GM18873 (cell line): ENCODE data around the gene HMCN2.

ENCODE experiments used
- ATAC-seq: cut with Tn5 transposase; IDR thresholded peaks from one replicate; pipeline ENCODE4 v1.9.1; 2021; ENCODE audit warnings: mild to moderate bottlenecking, moderate library complexity, moderate number of reproducible peaks; ENCODE audit not compliant: unreplicated experiment, low FRiP score

HMCN2 gene

GRCh38 chr9:130288926-130289690 lies 23.5 kb downstream of the HMCN2 start:
- no peak for ATAC-seq

GRCh38 chr9:130289711-130290241 lies 24.2 kb downstream of the HMCN2 start:
- no peak for ATAC-seq

- ATAC-seq: no peak
Observed at GRCh38 chr9:130290291-130291181, 25.0 kb downstream of the HMCN2 start.

GRCh38 chr9:130291474-130291873 lies 25.9 kb downstream of the HMCN2 start:
- ATAC-seq: no peak

GRCh38 chr9:130292106-130292505 lies 26.5 kb downstream of the HMCN2 start:
- no peak for ATAC-seq

- no peak for ATAC-seq
Observed at GRCh38 chr9:130294664-130295063, 29.1 kb downstream of the HMCN2 start.

- no peak for ATAC-seq
Observed at GRCh38 chr9:130295431-130295830, 29.9 kb downstream of the HMCN2 start.

GRCh38 chr9:130295945-130296782 lies 30.6 kb downstream of the HMCN2 start:
- ATAC-seq: no peak

GRCh38 chr9:130296783-130297055 lies 31.2 kb downstream of the HMCN2 start:
- ATAC-seq: no peak

- ATAC-seq: no peak
Observed at GRCh38 chr9:130297371-130297770, 31.8 kb downstream of the HMCN2 start.

GRCh38 chr9:130298662-130299279 lies 33.2 kb downstream of the HMCN2 start:
- no peak for ATAC-seq

GRCh38 chr9:130299785-130300615 lies 34.4 kb downstream of the HMCN2 start:
- no peak for ATAC-seq

GRCh38 chr9:130300739-130301138 lies 35.2 kb downstream of the HMCN2 start:
- ATAC-seq: no peak

GRCh38 chr9:130301483-130302286 lies 36.1 kb downstream of the HMCN2 start:
- no peak for ATAC-seq

GRCh38 chr9:130302785-130303612 lies 37.4 kb downstream of the HMCN2 start:
- no peak for ATAC-seq

- ATAC-seq: no peak
Observed at GRCh38 chr9:130303613-130304055, 38.1 kb downstream of the HMCN2 start.

- ATAC-seq: no peak
Observed at GRCh38 chr9:130304116-130304515, 38.6 kb downstream of the HMCN2 start.

- no peak for ATAC-seq
Observed at GRCh38 chr9:130304643-130305042, 39.1 kb downstream of the HMCN2 start.
